Karpas-422 (cell line): ENCODE results near the gene FAM181A. TPM values are rescaled to one million over a fixed set of nuclear protein-coding genes. Genes with fewer than 3 reads are reported as not detected.
A peak's percentile ranks its signal among the peaks of the same experiment; 100 is the strongest.

Source experiments
- DNase-seq: peaks from one replicate; pipeline ENCODE4 v3.0.0-alpha.2; 2015
- H2AFZ ChIP-seq: fragments of 200-600 bp; sonication (generic); 2 replicates; pipeline ENCODE4 v1.6.1; 2014; ENCODE audit warnings: antibody characterized with exemption, low read length, mixed read lengths
- H3K27ac ChIP-seq: fragments of 200-600 bp; sonication (generic); 2 replicates; pipeline ENCODE4 v1.5.1; 2014; ENCODE audit warnings: mild to moderate bottlenecking, low read length, moderate library complexity
- H3K27me3 ChIP-seq: fragments of 200-600 bp; sonication (generic); 2 replicates; pipeline ENCODE4 v1.6.1; 2014; ENCODE audit warnings: low read length, mixed read lengths
- H3K36me3 ChIP-seq: fragments of 200-600 bp; sonication (generic); 2 replicates; pipeline ENCODE4 v1.6.1; 2014; ENCODE audit warnings: low read length, mixed read lengths; ENCODE audit not compliant: insufficient read depth
- H3K4me1 ChIP-seq: fragments of 200-600 bp; sonication (generic); 2 replicates; pipeline ENCODE4 v1.6.1; 2014; ENCODE audit warnings: mild to moderate bottlenecking, low read length, mixed read lengths
- H3K4me2 ChIP-seq: fragments of 200-600 bp; sonication (generic); 2 replicates; pipeline ENCODE4 v1.6.1; 2014; ENCODE audit warnings: low read length, low read depth, mild to moderate bottlenecking; ENCODE audit not compliant: poor library complexity, severe bottlenecking
- H3K4me3 ChIP-seq: fragments of 200-600 bp; sonication (generic); 2 replicates; pipeline ENCODE4 v1.5.1; 2014; ENCODE audit warnings: mild to moderate bottlenecking, antibody characterized with exemption, low read length, mixed read lengths
- H3K79me2 ChIP-seq: fragments of 200-600 bp; sonication (generic); 2 replicates; pipeline ENCODE4 v1.6.1; 2014; ENCODE audit warnings: mild to moderate bottlenecking, low read length, mixed read lengths
- H3K9ac ChIP-seq: fragments of 200-600 bp; sonication (generic); 2 replicates; pipeline ENCODE4 v1.6.0; 2014; ENCODE audit warnings: low read length
- H3K9me2 ChIP-seq: fragments of 200-600 bp; sonication (generic), shearing (Covaris generic); replicated peaks from 2 replicates; pipeline ENCODE4 v1.6.0; 2014; ENCODE audit warnings: mild to moderate bottlenecking, low read length, moderate library complexity; ENCODE audit not compliant: insufficient read depth
- H3K9me3 ChIP-seq: fragments of 300-700, 200-600 bp; sonication (generic); 2 replicates; pipeline ENCODE4 v1.6.1; 2014; ENCODE audit warnings: low read length, mixed read lengths
- H4K20me1 ChIP-seq: fragments of 200-600 bp; sonication (generic); 2 replicates; pipeline ENCODE4 v1.6.1; 2014; ENCODE audit warnings: mild to moderate bottlenecking, antibody characterized with exemption, low read length, low read depth; ENCODE audit not compliant: insufficient read depth
- total RNA-seq: library from RNA; depleted of rRNA; stranded (reverse); fragments of >200 nt; shearing (Covaris generic); gene quantifications from 2 replicates; pipeline ENCODE4 v1.2.3, GENCODE V29; 2014; ENCODE audit warnings: low replicate concordance

The FAM181A gene
- total RNA-seq, 1 experiment from 2014 or later, result not detected

DNA sequence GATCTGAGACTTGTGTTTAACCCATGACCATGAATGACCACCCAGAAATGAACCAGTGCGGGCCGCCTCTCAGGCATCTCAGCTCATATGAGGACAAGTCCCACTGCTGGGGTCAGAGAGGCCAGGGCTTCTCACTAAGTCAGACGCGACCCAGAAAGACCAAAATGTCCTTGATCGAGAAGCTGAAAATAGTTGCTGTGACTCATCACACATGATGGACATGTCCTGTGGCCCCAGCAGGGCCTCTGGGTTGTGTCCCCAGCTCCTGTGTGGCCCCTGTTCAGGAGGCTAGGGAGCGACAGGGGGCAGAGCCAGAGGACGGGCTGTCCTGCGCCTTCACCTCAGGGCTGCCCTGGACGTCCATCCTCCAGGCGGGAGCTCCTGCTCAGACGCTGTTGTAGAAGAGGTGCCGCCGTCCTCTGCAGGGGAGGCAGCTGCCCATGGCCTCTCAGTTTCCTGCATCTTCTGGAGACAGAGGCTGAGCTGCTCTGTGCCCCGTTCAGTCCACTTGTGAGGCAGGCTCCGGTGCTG is 29.0 kb upstream of the FAM181A start:
- Histone ChIP-seq H3K9me2 (no peaks in the 10 kb centered on the region), H3K27me3 (no peaks in the 10 kb centered on the region), H3K9ac (no peak overlapping the region), H3K27ac (no peak overlapping the region), H3K79me2 (no peaks in the 10 kb centered on the region), H3K9me3 (no peaks in the 10 kb centered on the region), H2AFZ (no peak overlapping the region), H3K36me3 (no peaks in the 10 kb centered on the region), H3K4me3 (no peak overlapping the region), H4K20me1 (no peaks in the 10 kb centered on the region), H3K4me2 (no peak overlapping the region), H3K4me1 (no peaks in the 10 kb centered on the region)
- no peak for DNase-seq

DNA sequence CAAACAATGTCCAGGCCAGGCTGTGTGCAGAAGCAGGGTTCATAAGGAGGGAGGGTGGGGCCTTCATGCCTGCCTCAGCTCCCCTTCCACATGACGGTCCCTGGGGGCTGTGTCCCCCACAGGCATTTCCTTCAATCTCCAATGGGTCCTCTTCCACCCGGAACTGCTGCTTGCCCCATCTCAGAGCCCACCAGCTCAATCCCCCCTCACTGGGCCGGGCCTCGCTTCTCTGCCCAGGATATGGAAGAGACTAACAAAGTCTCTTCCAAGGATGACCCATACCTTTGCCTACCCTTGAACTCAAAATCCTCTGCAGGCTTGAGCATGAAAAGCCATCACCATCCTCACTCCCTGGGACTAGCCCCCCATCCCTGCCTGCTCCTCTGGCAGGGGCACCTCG is 28.4 kb upstream of the FAM181A start:
- no peak overlapping the region for H3K4me3 ChIP-seq
- H4K20me1 ChIP-seq, result no peaks in the 10 kb centered on the region
- H3K4me1 ChIP-seq, result no peaks in the 10 kb centered on the region
- DNase-seq, result no peak
- H3K4me2 ChIP-seq, result no peak overlapping the region
- H3K9ac ChIP-seq, result no peak overlapping the region
- H3K36me3 ChIP-seq, result no peaks in the 10 kb centered on the region
- no peaks in the 10 kb centered on the region for H3K9me3 ChIP-seq
- H2AFZ ChIP-seq, result no peak overlapping the region
- no peaks in the 10 kb centered on the region for H3K9me2 ChIP-seq
- H3K27me3 ChIP-seq, result no peaks in the 10 kb centered on the region
- H3K79me2 ChIP-seq, result no peaks in the 10 kb centered on the region
- H3K27ac ChIP-seq, result no peak overlapping the region

DNA sequence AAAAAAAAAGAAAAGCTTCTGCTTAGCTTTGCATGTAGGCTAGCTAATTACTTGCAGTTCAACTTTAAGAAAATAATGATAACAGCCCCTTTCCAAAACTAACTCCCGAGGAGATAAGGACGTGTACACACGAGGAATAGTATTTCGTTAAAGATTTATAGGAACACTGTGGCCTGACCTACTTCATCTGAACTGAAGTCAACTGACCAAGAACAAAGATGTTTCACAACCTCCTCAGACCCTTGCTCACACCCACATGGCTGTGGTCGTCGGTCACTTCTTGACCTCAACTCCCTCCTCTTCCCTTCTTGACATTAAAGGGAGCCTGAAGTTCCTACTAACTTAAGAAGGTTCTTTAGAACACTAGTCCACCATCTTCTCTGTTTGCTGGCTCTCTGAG is 25.3 kb upstream of the FAM181A start:
- Histone ChIP-seq H3K27ac (no peak overlapping the region), H3K9me2 (no peaks in the 10 kb centered on the region), H2AFZ (no peak overlapping the region), H3K27me3 (no peaks in the 10 kb centered on the region), H3K79me2 (no peaks in the 10 kb centered on the region), H3K36me3 (no peaks in the 10 kb centered on the region), H3K9me3 (no peaks in the 10 kb centered on the region), H3K4me2 (no peak overlapping the region), H3K9ac (no peak overlapping the region), H3K4me3 (no peak overlapping the region), H3K4me1 (no peaks in the 10 kb centered on the region), H4K20me1 (no peaks in the 10 kb centered on the region)
- DNase-seq, result no peak

DNA sequence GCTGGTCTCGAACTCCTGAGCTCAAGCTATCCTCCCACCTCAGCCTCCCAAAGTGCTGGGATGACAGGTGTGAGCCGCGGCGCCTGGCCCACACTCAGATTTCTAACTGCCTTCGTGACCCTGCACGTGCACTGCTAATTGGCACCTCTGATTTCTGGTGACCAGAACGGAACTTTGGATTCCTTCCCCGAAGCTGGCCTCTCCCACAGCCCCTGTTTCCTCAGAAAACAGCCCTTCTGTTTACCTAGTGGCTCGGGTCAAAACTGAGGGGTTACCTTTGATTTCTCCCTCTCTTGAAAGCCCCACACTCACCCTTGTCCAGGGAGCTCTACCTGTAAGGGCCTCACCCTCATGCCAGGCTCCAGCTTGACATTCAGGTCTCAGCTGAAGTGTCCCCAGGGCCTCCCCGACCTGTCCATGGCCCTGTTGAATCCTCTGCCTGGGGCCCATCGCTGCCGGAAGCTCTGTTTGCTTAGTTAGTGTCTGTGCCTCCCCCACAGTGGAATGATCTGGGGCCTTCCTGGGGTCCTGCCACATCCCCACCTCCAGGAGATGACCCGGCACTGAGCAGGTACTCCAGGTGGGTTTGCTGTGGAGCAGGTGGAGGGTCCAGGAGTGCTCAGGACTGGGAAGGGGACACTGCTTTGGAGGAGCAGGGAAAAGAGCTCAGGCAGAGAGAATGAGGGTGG is 24.4 kb upstream of the FAM181A start:
- Histone ChIP-seq H2AFZ (no peak overlapping the region), H3K4me3 (no peak overlapping the region), H3K27me3 (no peaks in the 10 kb centered on the region), H3K9me2 (no peaks in the 10 kb centered on the region), H3K36me3 (no peaks in the 10 kb centered on the region), H3K4me1 (no peaks in the 10 kb centered on the region), H3K79me2 (no peaks in the 10 kb centered on the region), H3K9me3 (no peaks in the 10 kb centered on the region), H3K9ac (no peak overlapping the region), H4K20me1 (no peaks in the 10 kb centered on the region), H3K27ac (no peak overlapping the region), H3K4me2 (no peak overlapping the region)
- DNase-seq, result no peak

DNA sequence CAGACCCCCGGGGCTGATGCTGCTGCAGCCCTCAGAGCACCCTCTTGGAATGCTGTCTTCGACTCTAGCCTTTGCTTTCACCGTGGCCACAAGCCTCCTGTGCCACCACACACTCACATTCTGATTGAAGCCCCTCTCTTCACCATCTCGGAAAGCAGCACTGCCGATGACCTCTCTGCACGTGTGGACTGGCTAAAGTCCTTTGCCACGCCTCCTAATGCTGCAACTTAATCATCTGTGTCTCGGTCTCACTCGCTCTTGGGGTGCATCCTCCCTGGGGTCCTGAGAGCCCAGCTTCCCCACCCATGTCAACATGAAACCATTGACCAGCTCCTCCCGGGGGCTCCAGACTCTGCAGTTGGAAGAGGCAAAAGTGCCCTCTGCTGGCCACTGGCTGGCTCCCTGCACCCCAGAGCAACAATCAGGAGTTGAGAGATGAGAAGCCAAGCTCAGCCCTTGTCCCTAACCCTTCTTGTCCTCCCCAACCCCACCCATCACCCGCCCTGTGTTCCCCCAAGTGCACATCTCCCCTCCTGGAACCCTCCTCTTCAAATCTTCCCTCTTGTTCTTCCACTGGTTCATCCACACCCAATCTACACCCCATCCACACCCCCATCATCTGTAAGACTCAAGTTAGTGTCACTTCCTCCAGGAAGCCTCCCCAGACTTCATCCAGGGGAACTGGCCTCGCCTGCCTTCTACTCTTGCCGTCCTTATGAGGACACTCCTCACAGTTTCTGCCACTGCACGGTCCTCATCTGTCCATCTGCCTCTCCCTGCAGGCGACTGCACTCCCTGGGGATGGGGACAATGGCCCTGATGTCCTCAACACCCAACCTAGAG is 23.6 kb upstream of the FAM181A start:
- no peaks in the 10 kb centered on the region for H3K36me3 ChIP-seq
- H2AFZ ChIP-seq, result no peak overlapping the region
- no peaks in the 10 kb centered on the region for H4K20me1 ChIP-seq
- no peak overlapping the region for H3K4me2 ChIP-seq
- no peaks in the 10 kb centered on the region for H3K79me2 ChIP-seq
- no peaks in the 10 kb centered on the region for H3K4me1 ChIP-seq
- peak; percentile 74 for DNase-seq
- no peaks in the 10 kb centered on the region for H3K9me3 ChIP-seq
- no peak overlapping the region for H3K9ac ChIP-seq
- no peak overlapping the region for H3K27ac ChIP-seq
- no peak overlapping the region for H3K4me3 ChIP-seq
- H3K9me2 ChIP-seq, result no peaks in the 10 kb centered on the region
- H3K27me3 ChIP-seq, result no peaks in the 10 kb centered on the region

DNA sequence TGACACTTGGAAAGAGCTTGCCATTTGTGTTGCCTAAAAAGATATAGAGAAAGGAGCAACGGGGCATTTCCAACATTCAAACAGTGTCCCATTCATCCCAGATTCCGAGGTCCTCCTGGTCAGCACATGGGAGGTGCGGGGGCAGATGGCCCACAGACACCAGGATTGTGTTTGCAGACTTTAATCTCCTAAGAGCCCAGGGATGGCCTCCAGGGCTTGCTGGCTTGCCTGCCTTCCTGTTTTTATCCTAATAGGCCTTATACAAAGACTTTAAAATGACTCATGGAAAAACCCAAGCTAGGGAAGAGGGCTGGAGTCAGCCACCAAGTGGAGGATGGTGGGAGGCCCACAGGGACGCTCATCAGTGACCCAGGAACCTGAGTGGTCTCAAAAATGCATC is 21.5 kb upstream of the FAM181A start:
- H4K20me1 ChIP-seq, result no peaks in the 10 kb centered on the region
- H3K36me3 ChIP-seq, result no peaks in the 10 kb centered on the region

DNA sequence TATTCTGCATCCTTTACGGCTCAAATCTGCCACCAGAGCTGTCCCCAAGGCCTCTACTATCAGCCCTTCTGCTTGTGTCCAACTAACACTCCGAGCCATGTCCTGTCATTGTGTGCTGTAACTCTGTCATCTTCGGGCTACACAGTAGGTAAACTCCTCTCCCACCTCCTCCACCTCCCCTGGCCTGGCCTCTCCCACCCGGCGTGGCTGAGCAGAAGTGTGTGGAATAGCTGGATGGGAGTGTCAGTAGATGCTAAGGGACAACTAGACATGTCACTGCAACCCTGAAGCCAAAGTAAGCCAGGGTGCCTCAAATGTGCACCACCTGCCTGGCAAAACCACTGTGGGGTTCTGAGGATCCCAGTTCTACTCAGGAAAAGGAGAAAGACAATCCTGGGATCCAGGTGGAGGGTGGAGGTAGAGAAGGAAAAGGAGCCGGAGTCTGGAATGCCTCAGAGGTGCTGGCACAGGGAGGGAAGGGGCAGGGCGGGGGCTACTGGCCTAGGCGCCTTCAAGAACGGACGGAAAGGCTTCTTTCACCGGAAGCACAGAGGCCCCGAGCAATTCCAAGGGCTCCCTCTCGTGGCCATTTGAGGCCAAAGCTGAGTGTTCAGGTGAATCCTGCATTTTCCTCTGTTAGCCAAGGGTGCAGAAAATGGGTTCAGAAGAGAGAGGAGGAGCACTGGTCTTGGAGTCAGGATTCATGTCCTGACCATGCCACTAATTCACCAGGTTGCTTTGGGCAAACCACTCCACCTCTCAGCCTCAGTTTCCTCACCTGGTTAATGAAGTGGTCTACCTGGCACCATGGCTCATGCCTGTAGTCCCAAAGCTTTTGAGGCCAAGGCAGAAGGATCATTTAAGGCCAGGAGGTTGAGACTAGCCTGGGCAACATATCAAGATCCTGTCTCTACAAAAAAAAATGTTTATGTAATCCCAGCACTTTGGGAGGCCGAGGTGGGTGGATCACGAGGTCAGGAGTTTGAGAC is 20.5 kb upstream of the FAM181A start:
- Histone ChIP-seq H3K36me3 (no peaks in the 10 kb centered on the region), H3K4me2 (no peak overlapping the region), H3K27ac (no peak overlapping the region), H3K9me2 (no peaks in the 10 kb centered on the region), H3K4me1 (no peaks in the 10 kb centered on the region), H3K9ac (no peak overlapping the region), H3K9me3 (no peaks in the 10 kb centered on the region), H4K20me1 (no peaks in the 10 kb centered on the region), H3K4me3 (no peak overlapping the region), H2AFZ (peak overlapping the region; percentile 82), H3K27me3 (no peaks in the 10 kb centered on the region), H3K79me2 (no peaks in the 10 kb centered on the region)
- peak; percentile 94 for DNase-seq

More for the DNA sequence above, 21.5 kb upstream of the FAM181A start:
- no peaks in the 10 kb centered on the region for H3K9me3 ChIP-seq
- H3K79me2 ChIP-seq, result no peaks in the 10 kb centered on the region
- H3K9me2 ChIP-seq, result no peaks in the 10 kb centered on the region
- no peak overlapping the region for H3K4me3 ChIP-seq
- H3K4me1 ChIP-seq, result no peaks in the 10 kb centered on the region
- no peak overlapping the region for H3K4me2 ChIP-seq
- H3K9ac ChIP-seq, result no peak overlapping the region
- H3K27me3 ChIP-seq, result no peaks in the 10 kb centered on the region
- H3K27ac ChIP-seq, result no peak overlapping the region
- H2AFZ ChIP-seq, result no peak overlapping the region
- DNase-seq, result no peak
